Measurements from ENCODE around the gene FBXO45. TPM values are rescaled to one million over a fixed set of nuclear protein-coding genes. Genes with fewer than 3 reads are reported as not detected.

Gene FBXO45
- total and polyA plus RNA-seq, 2 of the 13 experiments (the other 11 are each of a cell fraction or from before 2014, with no cell fraction given) = 7.0 to 12.1 TPM

DNA sequence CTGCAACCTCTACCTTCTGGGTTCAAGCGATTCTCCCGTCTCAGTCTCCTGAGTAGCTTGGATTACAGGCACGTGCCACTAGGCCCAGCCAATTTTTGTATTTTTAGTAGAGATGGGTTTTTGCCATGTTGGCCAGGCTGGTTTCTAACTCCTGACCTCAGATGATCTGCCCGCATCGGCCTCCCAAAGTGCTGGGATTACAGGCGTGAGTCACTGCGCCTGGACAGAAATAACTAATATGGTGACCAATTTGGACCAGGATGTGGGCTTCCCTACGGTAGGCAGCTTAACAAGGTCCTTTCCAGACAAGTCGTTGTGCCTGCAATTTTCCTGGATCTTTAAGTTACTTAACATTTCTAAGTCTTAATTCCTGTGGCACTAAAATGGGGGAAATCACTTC, 14.9 kb upstream of the FBXO45 start (continued):
- TF ChIP-seq, protein P1, sequence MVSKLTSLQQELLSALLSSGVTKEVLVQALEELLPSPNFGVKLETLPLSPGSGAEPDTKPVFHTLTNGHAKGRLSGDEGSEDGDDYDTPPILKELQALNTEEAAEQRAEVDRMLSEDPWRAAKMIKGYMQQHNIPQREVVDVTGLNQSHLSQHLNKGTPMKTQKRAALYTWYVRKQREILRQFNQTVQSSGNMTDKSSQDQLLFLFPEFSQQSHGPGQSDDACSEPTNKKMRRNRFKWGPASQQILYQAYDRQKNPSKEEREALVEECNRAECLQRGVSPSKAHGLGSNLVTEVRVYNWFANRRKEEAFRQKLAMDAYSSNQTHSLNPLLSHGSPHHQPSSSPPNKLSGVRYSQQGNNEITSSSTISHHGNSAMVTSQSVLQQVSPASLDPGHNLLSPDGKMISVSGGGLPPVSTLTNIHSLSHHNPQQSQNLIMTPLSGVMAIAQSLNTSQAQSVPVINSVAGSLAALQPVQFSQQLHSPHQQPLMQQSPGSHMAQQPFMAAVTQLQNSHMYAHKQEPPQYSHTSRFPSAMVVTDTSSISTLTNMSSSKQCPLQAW (CRISPR knock-in tag; IDR thresholded peaks at IDR 0.05) = no peak
- no peak for TF ChIP-seq TARDBP (CRISPR knock-in tag; IDR thresholded peaks at IDR 0.05)
- TF ChIP-seq KLF9 (CRISPR knock-in tag; IDR thresholded peaks at IDR 0.05; ENCODE audit: low read depth) = no peak

DNA sequence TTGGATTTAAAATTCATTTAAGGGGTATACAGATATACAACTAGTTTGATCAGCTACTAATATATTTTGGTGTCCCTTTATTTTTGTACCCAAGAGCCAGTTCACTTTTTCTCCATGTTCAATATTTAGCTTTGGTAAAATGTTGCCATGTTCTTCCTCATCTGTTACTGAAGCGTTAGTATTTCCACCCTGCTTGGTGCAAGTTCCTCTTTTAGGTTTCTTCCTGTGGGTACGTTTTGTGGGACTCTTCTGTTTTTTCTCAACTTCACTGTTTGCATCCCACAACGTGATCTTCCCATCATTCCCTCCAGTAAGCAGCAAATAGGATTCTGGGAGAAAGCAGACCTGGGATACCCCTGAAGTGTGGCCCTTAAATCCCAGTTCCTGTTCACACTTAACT, 14.3 kb upstream of the FBXO45 start:
- no peaks in the 10 kb centered on the region for H3K79me2 ChIP-seq (ENCODE audit: insufficient read depth, low read length)
- ChIA-PET CTCF (ENCODE audit: low intra/inter-chr PET ratio, low total read pairs) (no interaction called here), POLR2A (no interaction called here)
- no peaks in the 10 kb centered on the region for H3K4me1 ChIP-seq (ENCODE audit: insufficient read depth, low read length)
- in situ Hi-C loops (cut with HindIII; ENCODE audit: extremely low pct_ligation_motif_present, low pct_unique_long_range_greater_than_20kb) = no loop called here
- H3K9ac ChIP-seq (ENCODE audit: insufficient read depth, low read depth, low read length) = no peak overlapping the region
- no peaks in the 10 kb centered on the region for H3K27me3 ChIP-seq (ENCODE audit: control insufficient read depth in 1 of 2, insufficient read depth in 2 of 2, low read length in 2 of 2)
- intact Hi-C loops (cut with micrococcal nuclease; ENCODE audit: unreplicated experiment) = no loop called here
- peaks cover 15% of the 10 kb centered on the region for H3K9me3 ChIP-seq (ENCODE audit: low read length)
- BruUV-seq (replicated peaks) = no TSS peak
- H2AFZ ChIP-seq (ENCODE audit: low read length) = no peak overlapping the region
- no peak overlapping the region for H3K4me2 ChIP-seq (ENCODE audit: low read depth, low read length)
- 90% methylated on average over 3 of the region's 3 CpGs for WGBS (ENCODE audit: low lambda C conversion rate)
- ATAC-seq (no peak), DNase-seq (ENCODE audit: low spot score) (no peak), FAIRE-seq (no peak)
- TF ChIP-seq, protein P2, sequence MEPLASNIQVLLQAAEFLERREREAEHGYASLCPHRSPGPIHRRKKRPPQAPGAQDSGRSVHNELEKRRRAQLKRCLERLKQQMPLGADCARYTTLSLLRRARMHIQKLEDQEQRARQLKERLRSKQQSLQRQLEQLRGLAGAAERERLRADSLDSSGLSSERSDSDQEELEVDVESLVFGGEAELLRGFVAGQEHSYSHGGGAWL (CRISPR knock-in tag; IDR thresholded peaks at IDR 0.05) = no peak
- TF ChIP-seq, protein P3, sequence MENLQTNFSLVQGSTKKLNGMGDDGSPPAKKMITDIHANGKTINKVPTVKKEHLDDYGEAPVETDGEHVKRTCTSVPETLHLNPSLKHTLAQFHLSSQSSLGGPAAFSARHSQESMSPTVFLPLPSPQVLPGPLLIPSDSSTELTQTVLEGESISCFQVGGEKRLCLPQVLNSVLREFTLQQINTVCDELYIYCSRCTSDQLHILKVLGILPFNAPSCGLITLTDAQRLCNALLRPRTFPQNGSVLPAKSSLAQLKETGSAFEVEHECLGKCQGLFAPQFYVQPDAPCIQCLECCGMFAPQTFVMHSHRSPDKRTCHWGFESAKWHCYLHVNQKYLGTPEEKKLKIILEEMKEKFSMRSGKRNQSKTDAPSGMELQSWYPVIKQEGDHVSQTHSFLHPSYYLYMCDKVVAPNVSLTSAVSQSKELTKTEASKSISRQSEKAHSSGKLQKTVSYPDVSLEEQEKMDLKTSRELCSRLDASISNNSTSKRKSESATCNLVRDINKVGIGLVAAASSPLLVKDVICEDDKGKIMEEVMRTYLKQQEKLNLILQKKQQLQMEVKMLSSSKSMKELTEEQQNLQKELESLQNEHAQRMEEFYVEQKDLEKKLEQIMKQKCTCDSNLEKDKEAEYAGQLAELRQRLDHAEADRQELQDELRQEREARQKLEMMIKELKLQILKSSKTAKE (CRISPR knock-in tag; IDR thresholded peaks at IDR 0.05; ENCODE audit: borderline replicate concordance) = no peak
- TF ChIP-seq ZNF672 (CRISPR knock-in tag; IDR thresholded peaks at IDR 0.05) (no peak), IRF2 (CRISPR knock-in tag; IDR thresholded peaks at IDR 0.05) (no peak), ZBTB7B (CRISPR knock-in tag; IDR thresholded peaks at IDR 0.05) (no peak)
- TF ChIP-seq, protein P4, sequence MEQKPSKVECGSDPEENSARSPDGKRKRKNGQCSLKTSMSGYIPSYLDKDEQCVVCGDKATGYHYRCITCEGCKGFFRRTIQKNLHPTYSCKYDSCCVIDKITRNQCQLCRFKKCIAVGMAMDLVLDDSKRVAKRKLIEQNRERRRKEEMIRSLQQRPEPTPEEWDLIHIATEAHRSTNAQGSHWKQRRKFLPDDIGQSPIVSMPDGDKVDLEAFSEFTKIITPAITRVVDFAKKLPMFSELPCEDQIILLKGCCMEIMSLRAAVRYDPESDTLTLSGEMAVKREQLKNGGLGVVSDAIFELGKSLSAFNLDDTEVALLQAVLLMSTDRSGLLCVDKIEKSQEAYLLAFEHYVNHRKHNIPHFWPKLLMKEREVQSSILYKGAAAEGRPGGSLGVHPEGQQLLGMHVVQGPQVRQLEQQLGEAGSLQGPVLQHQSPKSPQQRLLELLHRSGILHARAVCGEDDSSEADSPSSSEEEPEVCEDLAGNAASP (CRISPR knock-in tag; IDR thresholded peaks at IDR 0.05; ENCODE audit: borderline replicate concordance) = no peak
- H4K20me1 ChIP-seq (ENCODE audit: insufficient read depth, low read length) = no peaks in the 10 kb centered on the region
- H3K27ac ChIP-seq (ENCODE audit: extremely low read length, insufficient read depth, low read length) = no peak overlapping the region
- no peak overlapping the region for H3K4me3 ChIP-seq (replicated peaks in 1 of 3; ENCODE audit: insufficient read depth in 1 of 3, low read depth in 2 of 3, low read length in 3 of 3)
- H3K36me3 ChIP-seq (replicated peaks in 1 of 2; ENCODE audit: control insufficient read depth in 1 of 2, insufficient read depth in 2 of 2, low read length in 2 of 2) = no peaks in the 10 kb centered on the region
